ENCODE measurements around the gene SDK1. TPM values are rescaled to one million over a fixed set of nuclear protein-coding genes. Genes with fewer than 3 reads are reported as not detected.

The SDK1 gene
- total RNA-seq, 2 experiments from 2014 or later = 0.10 to 0.17 TPM

DNA sequence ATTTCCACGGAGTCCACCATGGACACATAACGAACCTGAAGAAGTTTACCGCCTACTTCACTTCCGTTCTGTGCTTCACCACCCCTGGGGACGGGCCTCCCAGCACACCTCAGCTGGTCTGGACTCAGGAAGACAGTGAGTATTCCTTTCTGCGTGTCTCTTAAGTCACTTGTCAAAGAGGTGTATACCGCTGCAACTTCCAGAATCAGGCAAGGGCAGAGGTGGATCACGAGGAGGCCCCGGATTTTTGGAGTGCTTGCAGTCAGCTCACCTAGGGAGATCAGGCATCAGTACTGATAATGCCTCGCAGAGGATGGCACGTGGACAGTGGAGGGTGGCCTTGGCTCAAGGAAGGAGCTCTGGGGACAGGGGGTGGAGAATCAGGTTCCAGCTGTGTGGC is 750.6 kb downstream of the SDK1 start:
- no peak overlapping the region for H3K4me3 Mint-ChIP-seq
- H3K9me3 Mint-ChIP-seq = no peaks in the 10 kb centered on the region
- peaks cover 7% of the 10 kb centered on the region for H3K27me3 Mint-ChIP-seq
- H3K4me1 Mint-ChIP-seq = peaks cover 8% of the 10 kb centered on the region
- DNase-seq = no peak
- ChIA-PET CTCF (no interaction called here), POLR2A (no interaction called here)
- H3K27ac Mint-ChIP-seq = no peak overlapping the region
- no peaks in the 10 kb centered on the region for H3K36me3 Mint-ChIP-seq (ENCODE audit: low read depth)

DNA sequence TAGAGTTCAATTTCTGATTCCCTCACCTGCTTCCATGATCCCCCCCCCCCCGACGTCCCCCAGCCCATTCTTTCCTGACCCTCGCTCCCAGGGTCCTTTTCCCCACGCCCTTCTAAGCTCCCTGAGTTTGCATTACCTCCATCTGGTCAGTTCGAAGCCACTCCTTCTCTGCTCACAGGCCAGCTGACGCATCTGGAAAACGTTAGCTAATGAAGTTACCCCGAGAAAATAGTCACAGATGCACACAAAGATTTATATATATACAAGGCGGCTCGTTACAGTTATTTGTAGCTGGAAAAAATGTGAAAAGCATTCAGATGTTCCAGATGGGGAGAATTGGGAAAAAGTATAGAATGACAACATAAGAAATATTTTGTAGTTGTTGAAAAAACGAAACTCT is 751.1 kb downstream of the SDK1 start:
- no peaks in the 10 kb centered on the region for H3K9me3 Mint-ChIP-seq
- CTCF ChIA-PET = no interaction called here
- H3K27me3 Mint-ChIP-seq = peaks cover 7% of the 10 kb centered on the region
- POLR2A ChIA-PET = no interaction called here
- H3K4me1 Mint-ChIP-seq = peaks cover 8% of the 10 kb centered on the region
- H3K4me3 Mint-ChIP-seq = no peak overlapping the region
- DNase-seq = no peak
- H3K27ac Mint-ChIP-seq = no peak overlapping the region
- no peaks in the 10 kb centered on the region for H3K36me3 Mint-ChIP-seq (ENCODE audit: low read depth)

DNA sequence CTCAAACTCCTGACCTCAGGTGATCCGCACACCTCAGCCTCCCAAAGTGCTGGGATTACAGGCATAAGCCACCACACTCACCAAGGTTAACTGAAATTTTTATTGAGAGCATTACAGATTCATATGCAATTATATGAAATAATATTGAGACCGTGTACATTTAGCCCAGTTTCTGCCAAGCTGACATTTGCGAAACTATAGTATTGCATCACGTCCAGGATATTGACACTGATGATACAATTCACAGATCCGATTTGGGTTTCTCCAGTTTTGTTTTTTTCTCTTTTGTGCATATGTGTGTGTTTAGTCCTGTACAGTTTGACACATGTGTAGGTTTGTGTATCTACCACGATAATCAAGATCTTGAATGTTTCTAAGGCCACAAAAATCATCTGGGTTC is 753.1 kb downstream of the SDK1 start:
- Mint-ChIP-seq H3K27ac (no peak overlapping the region), H3K9me3 (peaks cover 6% of the 10 kb centered on the region), H3K4me1 (peaks cover 22% of the 10 kb centered on the region), H3K27me3 (peaks cover 7% of the 10 kb centered on the region), H3K4me3 (no peak overlapping the region), H3K36me3 (ENCODE audit: low read depth) (no peaks in the 10 kb centered on the region)
- no peak for DNase-seq
- ChIA-PET CTCF (no interaction called here), POLR2A (no interaction called here)

DNA sequence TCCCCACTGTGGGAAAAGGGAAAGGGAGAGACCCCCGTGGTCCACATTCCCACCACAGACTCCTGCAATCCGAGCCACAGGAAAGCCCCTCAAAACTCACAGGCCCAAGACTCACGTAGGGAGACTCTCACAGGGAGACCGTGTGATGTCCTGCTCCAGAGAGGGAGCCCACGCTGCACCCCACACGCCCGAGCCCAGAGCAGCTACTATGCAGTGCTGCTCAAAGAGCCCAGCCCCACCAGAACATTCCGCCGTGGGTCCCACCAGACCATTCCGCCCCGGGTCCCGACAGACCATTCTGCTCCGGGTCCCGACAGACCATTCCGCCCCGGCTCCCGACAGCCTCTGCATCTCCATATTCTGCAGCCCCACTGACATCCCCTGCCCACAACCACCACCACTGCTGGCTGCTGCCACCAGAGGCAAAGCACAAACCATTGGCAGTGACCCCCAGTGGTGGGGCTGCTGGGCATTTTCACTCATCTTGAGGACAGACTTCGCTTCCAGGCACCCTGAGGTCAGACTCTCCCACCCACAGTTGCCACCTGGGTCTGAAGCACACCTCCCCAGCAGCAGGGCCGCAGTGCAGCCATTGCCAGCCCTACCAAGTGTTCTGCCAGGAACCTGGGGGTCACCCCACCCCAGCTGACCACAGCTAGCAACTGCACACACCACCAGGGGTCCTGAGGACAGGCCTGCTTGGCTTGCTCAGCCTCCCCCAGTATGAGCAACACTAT is 755.7 kb downstream of the SDK1 start:
- POLR2A ChIA-PET = no interaction called here
- CTCF ChIA-PET = no interaction called here
- H3K36me3 Mint-ChIP-seq (ENCODE audit: low read depth) = no peaks in the 10 kb centered on the region
- peaks cover 7% of the 10 kb centered on the region for H3K27me3 Mint-ChIP-seq
- no peak for DNase-seq
- no peak overlapping the region for H3K4me3 Mint-ChIP-seq
- peaks cover 26% of the 10 kb centered on the region for H3K4me1 Mint-ChIP-seq
- peak overlapping the region; percentile 46 for H3K27ac Mint-ChIP-seq
- peaks cover 8% of the 10 kb centered on the region for H3K9me3 Mint-ChIP-seq

DNA sequence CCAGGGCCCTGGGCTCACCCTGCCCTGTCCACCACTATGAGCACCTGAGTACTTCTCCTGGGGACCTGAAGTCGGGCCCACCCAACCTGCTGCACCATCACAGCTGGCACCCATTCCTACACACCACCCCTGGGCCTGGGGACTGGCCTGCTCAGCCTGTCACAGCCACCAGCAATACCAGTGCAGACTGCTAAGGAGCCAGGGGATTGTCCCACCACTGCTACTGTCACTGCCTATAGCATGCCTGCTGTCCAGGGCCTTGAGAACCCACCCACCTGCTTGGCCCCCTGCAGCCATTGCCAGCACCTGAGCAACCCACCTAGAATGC is 756.2 kb downstream of the SDK1 start:
- POLR2A ChIA-PET = no interaction called here
- no peak for DNase-seq
- Mint-ChIP-seq H3K36me3 (ENCODE audit: low read depth) (no peaks in the 10 kb centered on the region), H3K4me3 (no peak overlapping the region), H3K4me1 (peaks cover 26% of the 10 kb centered on the region), H3K9me3 (peaks cover 8% of the 10 kb centered on the region), H3K27ac (no peak overlapping the region), H3K27me3 (peaks cover 7% of the 10 kb centered on the region)
- CTCF ChIA-PET = no interaction called here

DNA sequence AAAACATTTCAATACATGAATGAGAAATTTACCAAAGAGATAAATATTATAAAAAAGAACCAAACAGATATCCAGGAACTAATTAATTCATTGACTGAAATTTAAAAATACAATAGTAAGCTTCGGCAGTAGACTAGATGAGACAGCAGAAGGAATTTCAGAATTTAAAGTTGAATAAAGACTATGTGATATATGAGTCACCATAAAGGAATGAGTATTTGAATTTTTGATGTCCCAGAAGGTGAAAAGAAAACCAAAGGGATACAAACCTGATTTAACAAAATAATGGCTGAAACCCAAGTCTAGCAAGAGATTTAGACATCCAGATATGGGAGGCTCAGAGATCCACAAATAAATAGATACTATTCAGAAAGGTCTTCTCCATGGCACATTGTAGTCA is 757.1 kb downstream of the SDK1 start:
- peaks cover 26% of the 10 kb centered on the region for H3K4me1 Mint-ChIP-seq
- POLR2A ChIA-PET = no interaction called here
- H3K36me3 Mint-ChIP-seq (ENCODE audit: low read depth) = no peaks in the 10 kb centered on the region
- no peak overlapping the region for H3K4me3 Mint-ChIP-seq
- no peak for DNase-seq
- no peak overlapping the region for H3K27ac Mint-ChIP-seq
- H3K9me3 Mint-ChIP-seq = peaks cover 8% of the 10 kb centered on the region
- peaks cover 7% of the 10 kb centered on the region for H3K27me3 Mint-ChIP-seq
- CTCF ChIA-PET = no interaction called here

DNA sequence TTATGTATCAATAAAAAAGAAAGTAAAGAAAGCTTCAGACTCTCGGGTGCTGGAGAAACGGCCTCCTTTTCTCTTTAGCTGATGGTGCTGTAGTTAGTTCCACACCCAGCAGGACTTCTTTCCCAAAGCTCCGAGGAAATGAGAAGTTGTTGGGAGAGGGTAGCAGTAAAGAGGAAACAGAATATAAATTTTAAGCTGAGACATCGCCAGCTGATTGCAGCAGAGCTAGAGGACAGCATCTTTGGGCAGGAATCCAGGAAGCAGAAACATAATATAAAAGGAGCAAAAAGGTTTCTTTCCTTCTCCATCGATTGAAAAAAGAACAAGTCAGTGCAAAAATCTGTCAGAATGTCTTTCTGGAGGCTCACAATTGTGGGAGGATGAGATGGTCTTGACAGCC is 764.1 kb downstream of the SDK1 start:
- H3K4me3 Mint-ChIP-seq = peak overlapping the region; percentile 32
- H3K4me1 Mint-ChIP-seq = peaks cover 11% of the 10 kb centered on the region
- H3K9me3 Mint-ChIP-seq = peaks cover under 1% of the 10 kb centered on the region
- H3K27ac Mint-ChIP-seq = no peak overlapping the region
- H3K36me3 Mint-ChIP-seq (ENCODE audit: low read depth) = no peaks in the 10 kb centered on the region
- H3K27me3 Mint-ChIP-seq = no peaks in the 10 kb centered on the region
- ChIA-PET CTCF (interaction anchor here (0.6 kb wide), 1 partner anchor 348 kb away, joined by 4 read pairs; no protein-coding TSS in a partner anchor), POLR2A (no interaction called here)
- no peak for DNase-seq

DNA sequence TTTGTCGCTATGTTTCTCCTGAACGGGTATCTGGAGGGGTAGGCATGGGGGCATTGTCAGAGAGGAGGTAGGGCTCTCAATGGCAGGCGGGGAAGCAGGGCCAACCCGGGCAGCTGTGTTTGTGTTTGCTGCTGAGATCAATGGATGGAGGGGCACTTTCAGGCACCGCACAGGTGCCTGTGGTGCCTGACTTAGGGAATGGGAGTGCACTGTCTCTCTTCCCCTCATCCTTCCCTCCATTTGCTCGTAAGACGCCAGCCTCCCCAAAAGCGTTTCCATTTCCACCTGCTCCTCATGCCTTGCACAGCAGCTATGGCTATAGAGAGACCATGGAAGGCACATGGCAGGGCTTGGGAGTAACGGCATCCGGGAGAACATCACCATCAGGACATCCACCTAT is 765.2 kb downstream of the SDK1 start:
- Mint-ChIP-seq H3K36me3 (ENCODE audit: low read depth) (no peaks in the 10 kb centered on the region), H3K9me3 (no peaks in the 10 kb centered on the region), H3K4me3 (no peak overlapping the region), H3K4me1 (peaks cover 11% of the 10 kb centered on the region), H3K27ac (no peak overlapping the region), H3K27me3 (no peaks in the 10 kb centered on the region)
- POLR2A ChIA-PET = no interaction called here
- no peak for DNase-seq
- CTCF ChIA-PET = no interaction called here

DNA sequence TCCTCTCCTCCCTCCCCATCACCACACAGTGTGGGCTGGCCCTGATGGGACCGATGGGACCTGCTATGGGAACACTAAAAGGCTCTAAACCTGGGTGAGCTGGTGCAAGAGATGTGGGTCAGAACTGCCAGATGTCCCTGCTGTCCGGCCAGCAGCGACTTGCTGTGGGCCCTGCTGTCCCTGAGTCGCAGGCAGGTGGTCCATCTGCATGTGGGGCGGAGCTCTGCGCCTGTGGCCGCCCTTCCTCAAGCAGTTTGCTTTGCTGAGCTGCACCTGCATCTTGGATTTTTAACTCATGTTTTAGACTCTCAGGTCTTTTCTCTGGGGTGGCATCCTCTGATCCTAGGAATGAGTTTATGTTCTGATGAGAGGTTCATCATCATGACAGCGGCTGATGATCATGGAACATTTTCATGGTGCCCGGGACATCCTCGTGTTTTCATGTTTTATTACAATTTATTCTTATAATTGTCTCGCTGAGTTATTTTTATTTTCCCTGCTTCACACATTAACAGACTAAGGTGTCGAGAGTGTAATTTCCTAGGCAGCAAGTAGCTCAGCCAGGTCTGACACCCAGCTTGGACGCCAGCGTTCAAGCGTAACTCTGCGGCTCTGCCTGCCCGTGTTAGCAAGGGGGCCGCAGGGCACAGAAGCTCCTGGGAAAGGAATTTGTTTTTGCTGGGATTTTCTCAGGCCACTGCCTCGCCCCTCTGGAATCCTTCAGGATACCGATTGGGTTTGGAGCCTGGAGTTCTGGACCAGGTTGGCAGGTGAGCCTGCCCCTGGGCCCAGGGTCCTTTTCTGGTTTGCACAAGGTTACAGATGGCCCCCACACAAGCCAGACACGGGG is 765.8 kb downstream of the SDK1 start:
- Mint-ChIP-seq H3K4me3 (no peak overlapping the region), H3K27ac (no peak overlapping the region), H3K36me3 (ENCODE audit: low read depth) (no peaks in the 10 kb centered on the region), H3K4me1 (peaks cover 11% of the 10 kb centered on the region), H3K9me3 (no peaks in the 10 kb centered on the region), H3K27me3 (no peaks in the 10 kb centered on the region)
- ChIA-PET CTCF (no interaction called here), POLR2A (no interaction called here)
- DNase-seq = no peak

DNA sequence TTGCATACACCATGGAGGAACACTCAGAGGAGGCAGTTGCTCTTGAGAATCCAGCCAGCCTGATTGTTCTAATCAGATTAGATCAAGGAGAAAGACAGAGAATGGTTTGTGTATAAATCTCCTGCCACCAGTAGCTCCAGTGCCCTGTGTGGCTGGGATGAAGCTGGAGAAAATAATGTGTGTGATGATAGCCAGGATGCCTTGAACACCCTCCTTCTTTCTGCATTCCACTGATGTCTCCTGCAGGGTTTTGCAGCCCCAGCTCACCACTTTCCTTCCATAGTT is 766.4 kb downstream of the SDK1 start:
- Mint-ChIP-seq H3K27me3 (no peaks in the 10 kb centered on the region), H3K4me1 (peaks cover 11% of the 10 kb centered on the region), H3K4me3 (no peak overlapping the region), H3K27ac (no peak overlapping the region), H3K9me3 (no peaks in the 10 kb centered on the region), H3K36me3 (ENCODE audit: low read depth) (no peaks in the 10 kb centered on the region)
- DNase-seq = no peak
- ChIA-PET POLR2A (no interaction called here), CTCF (no interaction called here)

DNA sequence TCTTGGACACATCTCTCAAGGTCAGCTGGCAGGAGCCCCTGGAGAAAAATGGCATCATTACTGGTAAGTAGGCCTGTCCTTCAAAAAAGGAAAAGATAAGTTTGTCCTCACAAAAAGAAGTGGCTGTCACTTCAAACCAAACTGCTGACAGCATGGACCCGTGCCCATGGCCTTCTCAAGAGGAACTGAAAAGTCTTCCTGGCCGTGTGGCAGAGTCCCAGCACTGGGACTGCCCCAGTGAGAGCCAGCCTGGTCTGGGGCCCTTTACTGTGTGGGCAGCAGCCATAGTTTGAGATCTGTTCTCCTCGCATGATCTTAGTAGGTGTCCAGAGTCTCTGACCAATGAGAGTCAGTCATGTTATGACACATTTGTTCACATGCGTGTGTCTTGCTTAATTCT is 766.8 kb downstream of the SDK1 start:
- H3K4me3 Mint-ChIP-seq = no peak overlapping the region
- ChIA-PET CTCF (no interaction called here), POLR2A (no interaction called here)
- H3K27ac Mint-ChIP-seq = no peak overlapping the region
- H3K4me1 Mint-ChIP-seq = peaks cover 11% of the 10 kb centered on the region
- H3K36me3 Mint-ChIP-seq (ENCODE audit: low read depth) = no peaks in the 10 kb centered on the region
- no peaks in the 10 kb centered on the region for H3K9me3 Mint-ChIP-seq
- no peak for DNase-seq
- H3K27me3 Mint-ChIP-seq = no peaks in the 10 kb centered on the region

DNA sequence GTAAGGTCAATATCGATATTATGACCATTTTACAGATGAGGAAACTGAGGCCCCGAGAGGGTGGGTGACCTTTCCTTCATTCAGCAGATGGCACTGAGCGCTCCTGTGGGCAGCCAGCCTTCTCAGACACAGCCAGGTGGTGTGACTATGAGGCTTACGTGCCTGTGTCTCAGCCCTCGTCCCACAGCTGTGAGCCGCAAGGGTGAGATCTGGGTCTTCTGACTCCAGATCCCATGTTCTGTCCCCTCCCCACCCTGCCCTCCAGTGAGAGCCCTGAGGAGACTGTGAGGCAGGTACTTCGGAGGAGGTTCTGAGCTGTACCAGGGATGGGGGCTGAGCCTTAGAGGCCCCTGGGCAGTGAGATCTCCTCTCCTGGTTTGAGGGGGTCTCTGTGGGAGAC is 767.2 kb downstream of the SDK1 start:
- no peak for DNase-seq
- H3K27ac Mint-ChIP-seq = no peak overlapping the region
- POLR2A ChIA-PET = no interaction called here
- H3K4me3 Mint-ChIP-seq = no peak overlapping the region
- no peaks in the 10 kb centered on the region for H3K36me3 Mint-ChIP-seq (ENCODE audit: low read depth)
- CTCF ChIA-PET = no interaction called here
- no peaks in the 10 kb centered on the region for H3K27me3 Mint-ChIP-seq
- no peaks in the 10 kb centered on the region for H3K9me3 Mint-ChIP-seq
- H3K4me1 Mint-ChIP-seq = peaks cover 11% of the 10 kb centered on the region

DNA sequence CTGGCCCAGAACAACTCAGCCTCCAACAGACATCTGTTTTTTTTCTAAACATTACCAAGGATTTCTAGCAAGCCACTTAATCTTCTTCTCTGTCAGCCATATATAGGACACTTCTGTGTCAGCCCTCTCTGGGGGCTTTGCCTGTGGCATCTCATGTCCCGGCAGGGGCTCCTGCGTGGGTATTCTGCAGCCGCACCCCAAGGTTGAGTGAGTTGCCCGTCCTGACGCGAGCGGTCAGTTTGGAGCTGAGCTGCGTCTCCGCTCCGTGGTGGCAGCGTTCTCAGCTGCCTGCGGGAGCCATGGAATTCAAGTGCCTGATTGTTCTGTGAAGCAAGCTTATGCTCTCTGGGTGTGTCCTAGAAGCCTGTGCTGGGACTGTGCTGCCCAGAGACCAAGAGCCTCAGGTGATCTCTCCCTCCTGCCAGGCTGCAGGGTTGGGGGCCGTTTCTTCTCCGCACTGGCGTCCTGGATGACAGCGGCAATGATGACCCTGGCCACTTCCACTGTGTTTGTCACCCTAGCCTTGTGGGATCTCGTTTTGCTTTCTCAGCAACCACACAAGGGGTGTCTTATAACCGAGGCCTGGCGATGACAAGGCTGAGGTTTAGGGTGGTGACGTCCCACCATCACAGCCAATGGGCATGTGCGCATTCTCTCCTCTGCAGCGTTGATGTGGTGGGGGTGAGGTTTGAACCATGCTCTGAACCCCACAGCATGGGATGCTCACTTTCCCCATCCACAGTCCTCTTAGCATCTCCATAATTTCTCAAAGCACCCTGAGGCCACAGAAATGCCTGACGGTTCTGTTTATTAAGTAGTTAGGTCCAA is 768.4 kb downstream of the SDK1 start:
- Mint-ChIP-seq H3K36me3 (ENCODE audit: low read depth) (no peaks in the 10 kb centered on the region), H3K27me3 (no peaks in the 10 kb centered on the region), H3K4me1 (peaks cover 11% of the 10 kb centered on the region), H3K9me3 (no peaks in the 10 kb centered on the region), H3K27ac (no peak overlapping the region), H3K4me3 (no peak overlapping the region)
- ChIA-PET CTCF (no interaction called here), POLR2A (no interaction called here)
- no peak for DNase-seq

Data from activated CD4-positive, alpha-beta T cell treated with anti-CD3 and anti-CD28 coated beads, Interleukin-2, amount 10 ng/mL, durations not matched to agents 7 days and 5 days (primary cell).